WTC11 (cell line): ENCODE measurements around the gene APRT.

Experiments used
- TCF7 ChIP-seq: sonication (generic); formaldehyde crosslinking; IDR thresholded peaks from 2 replicates; pipeline ENCODE4 v1.8.0; 2022; ENCODE audit warnings: mild to moderate bottlenecking, low read depth, missing genetic modification reagents, moderate library complexity
- ZNF219 ChIP-seq: sonication (generic); formaldehyde crosslinking; IDR thresholded peaks from 2 replicates; pipeline ENCODE4 v1.8.0; 2023; ENCODE audit warnings: missing genetic modification reagents, mild to moderate bottlenecking, borderline replicate concordance
- TF ChIP-seq, protein P1 (sequence below): sonication (generic); formaldehyde crosslinking; IDR thresholded peaks from 2 replicates; pipeline ENCODE4 v1.8.1; 2023; ENCODE audit warnings: mild to moderate bottlenecking, moderate library complexity, missing genetic modification reagents
- TF ChIP-seq, protein P2 (sequence below): fragments of 200-600 bp; IDR thresholded peaks from 2 replicates; pipeline ENCODE4 v1.8.0; 2022; ENCODE audit warnings: antibody characterized with exemption

DNA sequence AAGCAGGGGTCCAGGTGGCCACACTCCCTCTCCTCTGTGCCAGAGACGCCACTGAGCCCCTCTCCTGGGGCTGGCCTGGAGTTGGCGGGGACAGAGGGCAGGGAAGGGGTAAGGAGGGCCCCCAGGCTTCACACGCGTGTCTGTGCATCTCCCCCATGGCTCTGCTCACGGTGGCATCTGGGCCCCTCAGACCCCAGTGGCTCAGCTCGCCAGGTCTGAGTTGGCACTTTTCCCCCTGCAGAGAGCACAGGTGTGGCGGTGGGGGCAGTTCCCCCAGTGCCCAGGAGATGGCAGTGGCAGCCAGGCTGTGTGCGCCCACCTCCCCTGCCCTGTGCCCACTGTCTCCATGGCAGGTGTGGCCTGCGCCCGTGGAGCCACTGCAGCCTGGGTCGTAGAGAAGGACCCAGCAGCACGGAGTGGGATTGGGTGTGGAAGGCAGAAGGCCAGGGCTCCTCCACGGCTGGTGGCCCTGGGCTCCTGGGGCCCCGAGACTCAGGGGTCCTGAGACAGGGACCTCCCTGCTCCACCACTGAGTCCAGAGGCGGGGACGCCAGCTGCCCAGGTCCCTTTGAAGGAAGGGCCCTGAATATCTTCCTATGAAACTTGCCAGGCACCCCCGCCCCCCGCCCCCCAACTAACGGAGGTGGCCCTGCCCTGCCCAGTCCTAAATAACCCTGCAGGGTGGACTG, 4.3 kb upstream of the APRT start:
- TF ChIP-seq, protein P1, sequence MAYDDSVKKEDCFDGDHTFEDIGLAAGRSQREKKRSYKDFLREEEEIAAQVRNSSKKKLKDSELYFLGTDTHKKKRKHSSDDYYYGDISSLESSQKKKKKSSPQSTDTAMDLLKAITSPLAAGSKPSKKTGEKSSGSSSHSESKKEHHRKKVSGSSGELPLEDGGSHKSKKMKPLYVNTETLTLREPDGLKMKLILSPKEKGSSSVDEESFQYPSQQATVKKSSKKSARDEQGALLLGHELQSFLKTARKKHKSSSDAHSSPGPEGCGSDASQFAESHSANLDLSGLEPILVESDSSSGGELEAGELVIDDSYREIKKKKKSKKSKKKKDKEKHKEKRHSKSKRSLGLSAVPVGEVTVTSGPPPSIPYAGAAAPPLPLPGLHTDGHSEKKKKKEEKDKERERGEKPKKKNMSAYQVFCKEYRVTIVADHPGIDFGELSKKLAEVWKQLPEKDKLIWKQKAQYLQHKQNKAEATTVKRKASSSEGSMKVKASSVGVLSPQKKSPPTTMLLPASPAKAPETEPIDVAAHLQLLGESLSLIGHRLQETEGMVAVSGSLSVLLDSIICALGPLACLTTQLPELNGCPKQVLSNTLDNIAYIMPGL (CRISPR knock-in tag), result no peak
- TF ChIP-seq, protein P2, sequence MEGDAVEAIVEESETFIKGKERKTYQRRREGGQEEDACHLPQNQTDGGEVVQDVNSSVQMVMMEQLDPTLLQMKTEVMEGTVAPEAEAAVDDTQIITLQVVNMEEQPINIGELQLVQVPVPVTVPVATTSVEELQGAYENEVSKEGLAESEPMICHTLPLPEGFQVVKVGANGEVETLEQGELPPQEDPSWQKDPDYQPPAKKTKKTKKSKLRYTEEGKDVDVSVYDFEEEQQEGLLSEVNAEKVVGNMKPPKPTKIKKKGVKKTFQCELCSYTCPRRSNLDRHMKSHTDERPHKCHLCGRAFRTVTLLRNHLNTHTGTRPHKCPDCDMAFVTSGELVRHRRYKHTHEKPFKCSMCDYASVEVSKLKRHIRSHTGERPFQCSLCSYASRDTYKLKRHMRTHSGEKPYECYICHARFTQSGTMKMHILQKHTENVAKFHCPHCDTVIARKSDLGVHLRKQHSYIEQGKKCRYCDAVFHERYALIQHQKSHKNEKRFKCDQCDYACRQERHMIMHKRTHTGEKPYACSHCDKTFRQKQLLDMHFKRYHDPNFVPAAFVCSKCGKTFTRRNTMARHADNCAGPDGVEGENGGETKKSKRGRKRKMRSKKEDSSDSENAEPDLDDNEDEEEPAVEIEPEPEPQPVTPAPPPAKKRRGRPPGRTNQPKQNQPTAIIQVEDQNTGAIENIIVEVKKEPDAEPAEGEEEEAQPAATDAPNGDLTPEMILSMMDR, result peak; percentile 63; the same call in 1 of the 2 replicates
- TF ChIP-seq TCF7 (CRISPR knock-in tag) (no peak), ZNF219 (no peak)
